K562 (cell line): ENCODE measurements around the gene KMT2D. TPM values are rescaled to one million over a fixed set of nuclear protein-coding genes. Genes with fewer than 3 reads are reported as not detected.

Experiments
- ATAC-seq: fragments of 200-7000 bp; cut with Tn5 transposase; 3 replicates; pipeline ENCODE4 v1.9.1; 2020; ENCODE audit warnings: moderate library complexity
- BruUV-seq: library from RNA; stranded (reverse); fragments of 400-500 nt; replicated peaks from 2 replicates; lab custom pipeline; 2021; lab: Mats Ljungman, UMichigan
- CTCF ChIA-PET: fragments of 300-600 bp; formaldehyde crosslinking; extraction: SDS; loops from one replicate; lab custom pipeline; 2021; ENCODE audit warnings: low intra/inter-chr PET ratio; lab: Yijun Ruan, JAX
- POLR2A ChIA-PET: fragments of 300-600, 350-650 bp; sonication (Branson Sonifier 250); formaldehyde crosslinking; extraction: SDS; loops from one replicate; lab custom pipeline; 2021; ENCODE audit warnings: antibody characterized with exemption, inconsistent platforms; lab: Yijun Ruan, JAX
- DNase-seq, 4 experiments: peaks; one replicate each; pipeline versions ENCODE4 v3.0.0 to v3.0.0-alpha.2; 2011 to 2018; ENCODE audit warnings: low spot score in 3 of 4, mixed read lengths in 3 of 4; ENCODE audit errors: extremely low read depth in 1 of 4
- FAIRE-seq: peaks from 2 replicates; lab custom pipeline; 2011; peaks lifted over from hg19 to GRCh38; lab: Jason Lieb, UNC
- H2AFZ ChIP-seq: 2 replicates; pipeline ENCODE4 v1.6.0; 2011; ENCODE audit warnings: low read depth, low read length, control low read depth, inconsistent platforms
- H3K27ac ChIP-seq: fragments of 200-600 bp; 3 replicates; pipeline ENCODE4 v1.8.0; 2011; ENCODE audit warnings: low read depth, mild to moderate bottlenecking, control low read depth, inconsistent platforms, low read length, moderate library complexity, mixed read lengths; ENCODE audit errors: extremely low read depth
- H3K27me3 ChIP-seq, 2 experiments: fragments of 300-600 bp in 1 of 2; 2 replicates in 1 of 2; 3 replicates in 1 of 2; pipeline versions ENCODE4 v1.6.0 to v1.8.0; 2011; ENCODE audit warnings: inconsistent platforms in 2 of 2, low read length in 2 of 2, mild to moderate bottlenecking in 1 of 2, mixed read lengths in 1 of 2, moderate library complexity in 1 of 2; ENCODE audit not compliant: control insufficient read depth in 2 of 2, insufficient read depth in 2 of 2
- H3K36me3 ChIP-seq: fragments of 300-600 bp; 3 replicates; pipeline ENCODE4 v1.8.0; 2011; ENCODE audit warnings: mild to moderate bottlenecking, low read length, inconsistent platforms; ENCODE audit not compliant: control insufficient read depth, insufficient read depth
- H3K4me1 ChIP-seq, 2 experiments: fragments of 200-600 bp in 1 of 2; replicated peaks in 1 of 2; 2 replicates in 1 of 2; 3 replicates in 1 of 2; pipeline versions ENCODE4 v1.5.1 to v1.8.0; 2011; ENCODE audit warnings: inconsistent platforms in 2 of 2, low read length in 2 of 2, mild to moderate bottlenecking in 1 of 2, mixed read lengths in 1 of 2, moderate library complexity in 1 of 2; ENCODE audit not compliant: control insufficient read depth in 2 of 2, insufficient read depth in 2 of 2
- H3K4me2 ChIP-seq: 2 replicates; pipeline ENCODE4 v1.6.1; 2011; ENCODE audit warnings: low read length, control low read depth, inconsistent platforms, mixed read lengths; ENCODE audit not compliant: insufficient read depth
- H3K4me3 ChIP-seq: fragments of 200-600 bp; sonication (generic), shearing (Covaris generic); 2 replicates; pipeline ENCODE4 v1.5.1; 2016; ENCODE audit warnings: control low read depth, inconsistent platforms
- H3K79me2 ChIP-seq: fragments of 200-600 bp; 3 replicates; pipeline ENCODE4 v1.8.0; 2011; ENCODE audit warnings: low read length, inconsistent platforms; ENCODE audit not compliant: control insufficient read depth, insufficient read depth
- H3K9ac ChIP-seq, 2 experiments: 2 replicates each; pipeline versions ENCODE4 v1.6.0 to v1.6.1; 2011; ENCODE audit warnings: low read depth in 2 of 2, low read length in 2 of 2, control low read depth in 1 of 2, inconsistent platforms in 1 of 2, mild to moderate bottlenecking in 1 of 2, mixed read lengths in 1 of 2; ENCODE audit not compliant: insufficient read depth in 1 of 2
- H3K9me1 ChIP-seq: one replicate; pipeline ENCODE4 v1.6.0; 2011; ENCODE audit warnings: inconsistent platforms, mild to moderate bottlenecking, low read length, moderate library complexity; ENCODE audit not compliant: control insufficient read depth, insufficient read depth
- H3K9me3 ChIP-seq: replicated peaks from 2 replicates; pipeline ENCODE4 v1.5.1; 2011; ENCODE audit warnings: low read depth, low read length, inconsistent platforms; ENCODE audit not compliant: control insufficient read depth, insufficient read depth
- H4K20me1 ChIP-seq: replicated peaks from 2 replicates; pipeline ENCODE4 v1.6.1; 2011; ENCODE audit warnings: low read length, inconsistent platforms, mixed read lengths; ENCODE audit not compliant: control insufficient read depth, insufficient read depth
- CHD1 ChIP-seq: fragments of 200-600 bp; sonication (generic); IDR thresholded peaks from one replicate; pipeline ENCODE4 v1.6.1; 2012; ENCODE audit warnings: mild to moderate bottlenecking, moderate library complexity, low read length, inconsistent platforms
- CREM ChIP-seq: IDR thresholded peaks from 2 replicates; pipeline ENCODE4 v1.6.1; 2014; ENCODE audit warnings: antibody characterized with exemption, low read depth
- FOXA3 ChIP-seq, 2 experiments: fragments of 450-650 bp in 1 of 2; sonication (generic) in 1 of 2; formaldehyde crosslinking; IDR thresholded peaks in 1 of 2; conservative IDR thresholded peaks in 1 of 2; 2 replicates each; pipeline versions ENCODE4 v1.4.0 to v1.8.0; 2020 to 2022; ENCODE audit warnings: mild to moderate bottlenecking in 2 of 2, missing genetic modification reagents in 1 of 2
- GABPA ChIP-seq: fragments of 200-800 bp; sonication (Bioruptor generic); conservative IDR thresholded peaks from 2 replicates; pipeline ENCODE4 v1.6.1; 2016; ENCODE audit warnings: low read depth, missing genetic modification characterization, missing compliant biosample characterization
- KAT7 ChIP-seq: sonication (generic); formaldehyde crosslinking; IDR thresholded peaks from 2 replicates; pipeline ENCODE4 v1.8.0; 2022; ENCODE audit warnings: missing genetic modification reagents, mild to moderate bottlenecking, borderline replicate concordance
- PTTG1 ChIP-seq: fragments of 450-650 bp; IDR thresholded peaks from 2 replicates; pipeline ENCODE4 v1.6.1; 2016; ENCODE audit warnings: low read depth, mild to moderate bottlenecking, missing genetic modification characterization, missing compliant biosample characterization
- SAP30 ChIP-seq: fragments of 200-600 bp; sonication (generic); IDR thresholded peaks from 2 replicates; pipeline ENCODE4 v1.6.1; 2012; ENCODE audit warnings: borderline replicate concordance, low read depth, mild to moderate bottlenecking, moderate library complexity, low read length, control low read depth, inconsistent platforms; ENCODE audit not compliant: insufficient read depth, poor library complexity, severe bottlenecking
- TEAD1 ChIP-seq, 2 experiments: fragments of 450-650 bp in 1 of 2; sonication (generic) in 1 of 2; formaldehyde crosslinking; IDR thresholded peaks; 2 replicates each; pipeline versions ENCODE4 v1.4.0 to v1.8.0; 2020 to 2022; ENCODE audit warnings: mild to moderate bottlenecking in 2 of 2, missing genetic modification reagents in 1 of 2
- ZBTB7A ChIP-seq: IDR thresholded peaks from 2 replicates; pipeline ENCODE4 v1.6.1; 2011; ENCODE audit warnings: low read depth, mild to moderate bottlenecking, low read length, moderate library complexity, borderline replicate concordance; ENCODE audit not compliant: control insufficient read depth
- ZNF644 ChIP-seq: fragments of 200-800 bp; sonication (Bioruptor generic); IDR thresholded peaks from 2 replicates; pipeline ENCODE4 v1.6.1; 2016; ENCODE audit warnings: low read depth, missing genetic modification characterization, missing compliant biosample characterization
- WGBS: fragments of 100-300 bp; shearing (Covaris generic); methylation state at CpG from one replicate; pipeline ENCODE4 v1.1.6; 2016; ENCODE audit warnings: low coverage, mixed read lengths; ENCODE audit not compliant: insufficient coverage; ENCODE audit errors: missing lambda C conversion rate; 5-methylcytosine and 5-hydroxymethylcytosine counted together
- in situ Hi-C: fragments of 300-500 bp; cut with MboI; formaldehyde crosslinking; loops from 4 replicates; pipeline ENCODE4 v1.15.0; 2018; ENCODE audit warnings: inconsistent platforms, mixed read lengths
- intact Hi-C: fragments of 100-400 bp; cut with micrococcal nuclease; formaldehyde crosslinking; loops from 2 replicates; pipeline ENCODE4 v1.14.2; 2022
- polyA plus RNA-seq, 8 experiments: library from polyadenylated mRNA; depleted of rRNA in 4 of 8; stranded (reverse) in 5 of 8; unstranded in 3 of 8; fragments of >200 nt; fragmentation: Nextera tagmentation in 2 of 8; fragmentation: Illumina TruSeq in 1 of 8; extraction: Ambion mirVana in 2 of 8; extraction: Trizol in 1 of 8; gene quantifications; 2 replicates each; pipeline versions ENCODE4 v1.2.1 to v1.2.3, GENCODE V29; 2011 to 2014; ENCODE audit warnings: inconsistent platforms in 1 of 8, missing spikeins in 1 of 8
- total RNA-seq, 7 experiments: library from RNA; depleted of rRNA in 6 of 7; stranded (reverse); fragments of >200 nt in 6 of 7; fragmentation: Illumina TruSeq in 2 of 7; extraction: Trizol in 2 of 7; gene quantifications; 2 replicates each; pipeline versions ENCODE4 v1.2.1 to v1.2.3, GENCODE V29; 2011 to 2021; ENCODE audit warnings: low replicate concordance in 1 of 7
- TF ChIP-seq, protein P1 (sequence below), 3 experiments: fragments of 200-800 bp in 1 of 3; fragments of 250-450 bp in 1 of 3; fragments of 450-650 bp in 1 of 3; sonication (Bioruptor Pico) in 1 of 3; sonication (Bioruptor generic) in 1 of 3; formaldehyde crosslinking in 1 of 3; IDR thresholded peaks; 2 replicates each; pipeline versions ENCODE4 v1.6.1 to v1.8.0; 2016 to 2022; ENCODE audit warnings: mild to moderate bottlenecking in 2 of 3, missing genetic modification characterization in 2 of 3, missing compliant biosample characterization in 1 of 3, moderate library complexity in 1 of 3
- TF ChIP-seq, protein P2 (sequence below): fragments of 250-450 bp; sonication (Bioruptor Pico); IDR thresholded peaks from 2 replicates; pipeline ENCODE4 v1.9.0; 2021; ENCODE audit warnings: mild to moderate bottlenecking, inconsistent platforms

The KMT2D gene
- total and polyA plus RNA-seq, 9 of the 15 experiments (the other 6 are each of a cell fraction or from before 2014, with no cell fraction given): 0.22 to 93.7 (median 13.7) TPM

DNA sequence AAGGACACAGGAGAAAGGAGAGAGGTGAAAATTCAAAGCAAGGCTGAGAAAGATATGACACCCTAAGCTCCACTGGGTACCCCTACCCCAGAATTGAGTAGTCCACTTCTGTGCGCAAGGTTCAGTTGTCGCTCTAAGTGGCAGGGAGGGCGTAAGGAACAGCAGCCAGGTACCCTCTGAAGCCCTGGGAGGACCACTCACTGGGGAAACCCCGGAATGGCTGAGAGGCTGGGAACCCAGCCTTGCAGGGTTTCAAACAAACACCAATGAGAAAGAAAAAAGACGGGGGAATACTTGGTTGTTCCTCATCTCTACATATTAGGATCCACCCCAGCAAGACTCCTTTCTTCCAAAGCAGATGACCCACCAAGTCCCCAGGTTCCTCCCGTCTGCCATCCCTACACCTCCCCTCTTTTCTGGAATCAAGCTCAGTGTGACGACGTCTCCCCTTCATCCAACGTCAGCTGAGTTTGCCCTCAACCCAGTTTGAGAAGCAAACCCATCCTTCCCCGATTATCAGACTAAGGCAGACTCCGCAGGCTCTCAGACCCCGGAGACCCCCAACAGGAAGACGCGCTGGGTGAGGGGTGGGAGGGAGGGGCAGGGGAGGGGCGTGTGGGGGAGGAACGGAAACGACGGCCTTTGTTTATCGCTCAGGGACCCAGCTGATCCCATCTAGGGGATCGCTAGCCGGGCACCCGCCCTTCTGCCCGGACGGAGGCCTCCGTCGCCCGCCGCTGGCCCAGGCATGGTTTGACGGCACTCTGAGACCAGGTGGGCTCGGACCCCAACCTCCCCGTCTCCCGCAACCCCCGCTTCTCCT lies 49.3 kb upstream of the KMT2D start:
- H3K9ac ChIP-seq: peak overlapping the region; percentile 82 to 94
- peak overlapping the region; percentile 84 for H3K27ac ChIP-seq
- 2% methylated on average over 20 of the region's 33 CpGs for WGBS
- ChIA-PET CTCF (interaction anchor here (0.6 kb wide), 1 partner anchor 27 kb away, joined by 6 read pairs; no protein-coding TSS in a partner anchor), POLR2A (interaction anchor here (0.6 to 10.9 kb wide), 17 partner anchors 7 to 367 kb away, joined by 3 to 112 read pairs (median 5); partner anchors contain the start of genes DHH, RHEBL1 and TUBA1B)
- intact Hi-C loops (loop anchor here (2.0 kb wide), 1 partner anchor 21 kb away; the partner anchor contains the start of gene TUBA1B), in situ Hi-C loops (no loop called here)
- peaks cover 40% of the 10 kb centered on the region for H3K79me2 ChIP-seq
- peak overlapping the region; percentile 81 for H3K4me3 ChIP-seq
- H3K4me2 ChIP-seq: peak overlapping the region; percentile 82
- no TSS peak for BruUV-seq
- no peaks in the 10 kb centered on the region for H3K27me3 ChIP-seq
- peaks cover 15 to 26% of the 10 kb centered on the region in 2 experiments; a peak in 4 of 5 replicates for H3K4me1 ChIP-seq
- peaks cover 4% of the 10 kb centered on the region for H3K9me3 ChIP-seq
- H3K9me1 ChIP-seq: peaks cover 4% of the 10 kb centered on the region
- H3K36me3 ChIP-seq: peaks cover 29% of the 10 kb centered on the region; the same call in 2 of the 3 replicates
- H2AFZ ChIP-seq: peak overlapping the region; percentile 86
- ATAC-seq (peak; percentile 5), FAIRE-seq (no peak), DNase-seq (peak; percentile 33 to 61 (median 54))
- no peaks in the 10 kb centered on the region; the same call in 1 of the 2 replicates for H4K20me1 ChIP-seq
- TF ChIP-seq, protein P1, sequence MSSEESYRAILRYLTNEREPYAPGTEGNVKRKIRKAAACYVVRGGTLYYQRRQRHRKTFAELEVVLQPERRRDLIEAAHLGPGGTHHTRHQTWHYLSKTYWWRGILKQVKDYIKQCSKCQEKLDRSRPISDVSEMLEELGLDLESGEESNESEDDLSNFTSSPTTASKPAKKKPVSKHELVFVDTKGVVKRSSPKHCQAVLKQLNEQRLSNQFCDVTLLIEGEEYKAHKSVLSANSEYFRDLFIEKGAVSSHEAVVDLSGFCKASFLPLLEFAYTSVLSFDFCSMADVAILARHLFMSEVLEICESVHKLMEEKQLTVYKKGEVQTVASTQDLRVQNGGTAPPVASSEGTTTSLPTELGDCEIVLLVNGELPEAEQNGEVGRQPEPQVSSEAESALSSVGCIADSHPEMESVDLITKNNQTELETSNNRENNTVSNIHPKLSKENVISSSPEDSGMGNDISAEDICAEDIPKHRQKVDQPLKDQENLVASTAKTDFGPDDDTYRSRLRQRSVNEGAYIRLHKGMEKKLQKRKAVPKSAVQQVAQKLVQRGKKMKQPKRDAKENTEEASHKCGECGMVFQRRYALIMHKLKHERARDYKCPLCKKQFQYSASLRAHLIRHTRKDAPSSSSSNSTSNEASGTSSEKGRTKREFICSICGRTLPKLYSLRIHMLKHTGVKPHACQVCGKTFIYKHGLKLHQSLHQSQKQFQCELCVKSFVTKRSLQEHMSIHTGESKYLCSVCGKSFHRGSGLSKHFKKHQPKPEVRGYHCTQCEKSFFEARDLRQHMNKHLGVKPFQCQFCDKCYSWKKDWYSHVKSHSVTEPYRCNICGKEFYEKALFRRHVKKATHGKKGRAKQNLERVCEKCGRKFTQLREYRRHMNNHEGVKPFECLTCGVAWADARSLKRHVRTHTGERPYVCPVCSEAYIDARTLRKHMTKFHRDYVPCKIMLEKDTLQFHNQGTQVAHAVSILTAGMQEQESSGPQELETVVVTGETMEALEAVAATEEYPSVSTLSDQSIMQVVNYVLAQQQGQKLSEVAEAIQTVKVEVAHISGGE (CRISPR knock-in tag; IDR thresholded peaks at IDR 0.05): no peak
- TF ChIP-seq CREM: peak; percentile 16; the same call in 1 of the 2 replicates
- peak; percentile 34; the same call in 1 of the 2 replicates for TF ChIP-seq GABPA (tag)
- peak; percentile 32 for TF ChIP-seq CHD1
- TF ChIP-seq SAP30: peak; percentile 38
- 0 out of 2 replicates have a peak, but pooled peaks have one; percentile 55 for TF ChIP-seq KAT7 (CRISPR knock-in tag)
- no peak for TF ChIP-seq PTTG1
- TF ChIP-seq ZBTB7A: peak; percentile 32; the same call in 1 of the 2 replicates
- TF ChIP-seq, protein P2, sequence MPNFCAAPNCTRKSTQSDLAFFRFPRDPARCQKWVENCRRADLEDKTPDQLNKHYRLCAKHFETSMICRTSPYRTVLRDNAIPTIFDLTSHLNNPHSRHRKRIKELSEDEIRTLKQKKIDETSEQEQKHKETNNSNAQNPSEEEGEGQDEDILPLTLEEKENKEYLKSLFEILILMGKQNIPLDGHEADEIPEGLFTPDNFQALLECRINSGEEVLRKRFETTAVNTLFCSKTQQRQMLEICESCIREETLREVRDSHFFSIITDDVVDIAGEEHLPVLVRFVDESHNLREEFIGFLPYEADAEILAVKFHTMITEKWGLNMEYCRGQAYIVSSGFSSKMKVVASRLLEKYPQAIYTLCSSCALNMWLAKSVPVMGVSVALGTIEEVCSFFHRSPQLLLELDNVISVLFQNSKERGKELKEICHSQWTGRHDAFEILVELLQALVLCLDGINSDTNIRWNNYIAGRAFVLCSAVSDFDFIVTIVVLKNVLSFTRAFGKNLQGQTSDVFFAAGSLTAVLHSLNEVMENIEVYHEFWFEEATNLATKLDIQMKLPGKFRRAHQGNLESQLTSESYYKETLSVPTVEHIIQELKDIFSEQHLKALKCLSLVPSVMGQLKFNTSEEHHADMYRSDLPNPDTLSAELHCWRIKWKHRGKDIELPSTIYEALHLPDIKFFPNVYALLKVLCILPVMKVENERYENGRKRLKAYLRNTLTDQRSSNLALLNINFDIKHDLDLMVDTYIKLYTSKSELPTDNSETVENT (CRISPR knock-in tag): no peak
- TF ChIP-seq ZNF644 (tag): 0 out of 2 replicates have a peak, but pooled peaks have one; percentile 34
- TF ChIP-seq FOXA3 (CRISPR knock-in tag; conservative IDR thresholded peaks at IDR 0.05 in 1 of 2, IDR thresholded peaks at IDR 0.05 in 1 of 2): 0 out of 4 replicates have a peak, but pooled peaks of 1 of the 2 experiments have one; percentile 33
- 0 out of 4 replicates have a peak, but pooled peaks of 1 of the 2 experiments have one; percentile 51 for TF ChIP-seq TEAD1 (CRISPR knock-in tag; IDR thresholded peaks at IDR 0.05)
